ENCODE data around the gene TRAPPC8.

TRAPPC8 gene

GRCh38 chr18:31791817-31792579 is 150.9 kb downstream of the TRAPPC8 start:
- DNase-seq: no peak

DNA sequence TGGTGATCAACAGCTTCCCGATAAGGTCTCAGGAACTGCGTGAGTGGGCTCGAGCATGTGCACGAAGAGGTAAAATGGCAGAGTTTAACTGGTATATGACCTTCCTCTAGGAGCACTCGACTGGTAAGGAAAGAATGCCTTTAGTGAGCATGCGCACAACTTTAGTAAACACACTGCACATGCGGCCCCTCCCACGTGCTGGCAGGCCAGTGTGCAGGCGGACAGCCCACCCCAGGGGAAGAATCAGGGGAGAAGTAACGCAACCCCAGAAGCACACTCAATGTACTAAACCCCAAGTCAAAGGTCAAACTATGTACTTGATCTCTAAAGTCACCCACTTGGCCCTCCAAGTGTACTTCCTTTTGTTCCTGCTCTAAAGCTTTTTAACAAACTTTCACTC is 153.5 kb downstream of the TRAPPC8 start:
- DNase-seq: no peak

DNA sequence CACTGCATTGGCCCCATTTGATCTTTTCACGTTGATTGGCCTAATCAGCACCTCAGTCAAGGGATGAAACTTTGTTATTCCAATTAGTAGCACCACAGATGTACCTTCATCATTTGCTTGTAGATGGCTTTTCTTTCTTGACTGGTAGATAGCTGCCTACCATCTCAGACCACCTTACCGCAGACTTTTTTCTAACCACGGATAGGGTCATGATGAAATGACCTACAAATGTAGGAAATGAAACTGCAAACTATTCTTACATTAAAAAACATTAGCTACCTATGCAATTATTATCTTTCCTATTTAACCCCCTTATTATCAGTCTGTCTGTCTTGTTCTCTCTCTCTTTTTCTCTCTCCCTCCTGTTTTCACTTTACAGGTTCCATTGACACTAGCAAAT is 159.9 kb downstream of the TRAPPC8 start:
- DNase-seq: no peak
